ENCODE results near the gene AP5S1. TPM values are rescaled to one million over a fixed set of nuclear protein-coding genes. Genes with fewer than 3 reads are reported as not detected.

AP5S1 gene
- total and polyA plus RNA-seq, 2 of the 13 experiments (the other 11 are each of a cell fraction or from before 2014, with no cell fraction given): 7.9 to 23.2 TPM

DNA sequence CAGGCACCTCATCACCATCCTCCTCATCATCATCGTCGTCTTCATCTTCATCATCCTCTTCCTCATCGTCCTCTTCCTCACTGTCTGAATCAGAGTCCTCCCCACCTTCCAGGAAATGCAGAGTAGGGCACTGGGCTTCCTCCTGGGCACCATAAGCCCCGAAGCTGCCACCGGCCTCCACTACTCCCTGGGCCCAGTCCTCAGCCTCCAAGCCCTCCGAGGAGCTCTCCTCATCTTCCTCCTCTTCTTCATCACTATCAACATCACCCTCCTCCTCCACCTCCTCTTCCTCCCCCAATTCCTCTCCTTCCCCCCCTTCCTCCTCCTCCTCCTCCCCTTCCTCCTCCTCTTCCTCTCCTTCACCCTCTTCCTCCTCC is 35.5 kb upstream of the AP5S1 start (continued):
- peak; percentile 3 for TF ChIP-seq RBM22 (optimal IDR thresholded peaks at IDR 0.05; ENCODE audit: low read length)
- TF ChIP-seq ZBTB7A (CRISPR knock-in tag; IDR thresholded peaks at IDR 0.05): 0 out of 2 replicates have a peak, but pooled peaks have one; percentile 2
- TF ChIP-seq PCBP2 (optimal IDR thresholded peaks at IDR 0.05; ENCODE audit: low read depth, low read length, poor library complexity, severe bottlenecking): peak; percentile 98
- peak; percentile 42; the same call in 1 of the 2 replicates for TF ChIP-seq FOXA1 (IDR thresholded peaks at IDR 0.05)
- no peak for TF ChIP-seq FOXA1 (CRISPR knock-in tag; IDR thresholded peaks at IDR 0.05)
- peak; percentile 62 for TF ChIP-seq ZNF282 (IDR thresholded peaks at IDR 0.05; ENCODE audit: partially characterized antibody)
- TF ChIP-seq, protein P1, sequence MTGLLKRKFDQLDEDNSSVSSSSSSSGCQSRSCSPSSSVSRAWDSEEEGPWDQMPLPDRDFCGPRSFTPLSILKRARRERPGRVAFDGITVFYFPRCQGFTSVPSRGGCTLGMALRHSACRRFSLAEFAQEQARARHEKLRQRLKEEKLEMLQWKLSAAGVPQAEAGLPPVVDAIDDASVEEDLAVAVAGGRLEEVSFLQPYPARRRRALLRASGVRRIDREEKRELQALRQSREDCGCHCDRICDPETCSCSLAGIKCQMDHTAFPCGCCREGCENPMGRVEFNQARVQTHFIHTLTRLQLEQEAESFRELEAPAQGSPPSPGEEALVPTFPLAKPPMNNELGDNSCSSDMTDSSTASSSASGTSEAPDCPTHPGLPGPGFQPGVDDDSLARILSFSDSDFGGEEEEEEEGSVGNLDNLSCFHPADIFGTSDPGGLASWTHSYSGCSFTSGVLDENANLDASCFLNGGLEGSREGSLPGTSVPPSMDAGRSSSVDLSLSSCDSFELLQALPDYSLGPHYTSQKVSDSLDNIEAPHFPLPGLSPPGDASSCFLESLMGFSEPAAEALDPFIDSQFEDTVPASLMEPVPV (CRISPR knock-in tag; IDR thresholded peaks at IDR 0.05): no peak
- TF ChIP-seq IKZF1 (IDR thresholded peaks at IDR 0.05): 0 out of 2 replicates have a peak, but pooled peaks have one; percentile 51
- TF ChIP-seq TEAD3 (CRISPR knock-in tag; optimal IDR thresholded peaks at IDR 0.05; ENCODE audit: borderline replicate concordance): peak; percentile 0

DNA sequence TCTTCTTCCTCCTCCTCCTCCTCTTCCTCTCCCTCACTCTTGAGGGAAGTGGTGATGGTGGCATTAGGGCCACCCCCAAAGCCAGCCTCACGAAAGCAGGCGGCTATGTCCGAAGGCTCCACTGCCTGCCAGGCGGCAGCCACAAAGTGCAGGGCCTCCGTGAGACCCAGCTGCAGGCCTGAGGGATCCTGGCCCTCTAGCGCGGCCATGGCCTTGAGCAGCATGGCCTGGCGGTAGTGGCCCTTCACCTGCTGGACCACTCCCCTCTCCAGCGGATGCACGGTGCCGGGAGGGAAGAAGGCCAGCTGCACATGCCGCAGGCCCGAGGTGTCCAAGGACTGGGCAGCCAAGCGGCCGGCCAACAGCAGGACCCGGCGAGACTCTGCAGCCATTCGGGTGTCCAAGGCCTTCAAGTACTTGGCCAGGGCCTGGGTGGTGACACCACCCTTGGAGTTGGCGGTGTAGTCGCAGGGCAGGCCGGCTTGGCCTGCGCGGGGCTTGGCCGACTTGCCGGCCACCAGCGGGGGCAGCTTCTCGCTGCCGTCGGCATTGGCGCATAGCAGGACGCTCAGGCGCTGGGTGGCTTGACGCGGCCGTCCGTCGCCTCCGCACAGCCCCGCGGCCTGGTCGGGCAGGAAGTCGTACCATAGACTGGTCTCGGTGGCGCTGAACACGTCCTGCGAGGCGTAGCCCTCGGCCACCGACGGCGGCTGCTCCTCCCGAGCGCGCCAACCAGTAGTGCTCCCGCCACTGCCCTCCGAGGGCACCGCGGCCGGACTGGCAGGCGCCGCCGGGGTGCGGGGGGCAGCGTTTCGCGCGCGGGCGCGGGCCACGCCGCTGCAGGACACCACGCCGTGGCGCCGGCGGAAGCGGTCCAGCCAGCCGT is 34.9 kb upstream of the AP5S1 start:
- no peak overlapping the region for H2AFZ ChIP-seq (ENCODE audit: low read length)
- no peak for TF ChIP-seq HNRNPUL1 (IDR thresholded peaks at IDR 0.05; ENCODE audit: low read depth, low read length)
- no peak for TF ChIP-seq ARID5B (CRISPR knock-in tag; IDR thresholded peaks at IDR 0.05)
- no peak for TF ChIP-seq HNF4G (IDR thresholded peaks at IDR 0.05; ENCODE audit: borderline replicate concordance, low read depth, low read length)
- TF ChIP-seq HNF4G (CRISPR knock-in tag; IDR thresholded peaks at IDR 0.05; ENCODE audit: borderline replicate concordance, low read depth): no peak

More for the DNA sequence above, 34.9 kb upstream of the AP5S1 start:
- Histone ChIP-seq H3K79me2 (ENCODE audit: insufficient read depth, low read length) (peaks cover 9% of the 10 kb centered on the region), H3K27ac (ENCODE audit: extremely low read length, insufficient read depth, low read length) (no peak overlapping the region), H3K4me1 (ENCODE audit: insufficient read depth, low read length) (peaks cover 88% of the 10 kb centered on the region), H3K4me2 (ENCODE audit: low read depth, low read length) (peak overlapping the region; percentile 94), H3K9me3 (ENCODE audit: low read length) (no peaks in the 10 kb centered on the region), H3K36me3 (replicated peaks in 1 of 2; ENCODE audit: control insufficient read depth in 1 of 2, insufficient read depth in 2 of 2, low read length in 2 of 2) (no peaks in the 10 kb centered on the region), H3K27me3 (ENCODE audit: control insufficient read depth in 1 of 2, insufficient read depth in 2 of 2, low read length in 2 of 2) (peaks cover 0 to 18% of the 10 kb centered on the region in 2 experiments; a peak in 3 of 5 replicates), H3K4me3 (replicated peaks in 1 of 3; ENCODE audit: insufficient read depth in 1 of 3, low read depth in 2 of 3, low read length in 3 of 3) (peak overlapping the region; percentile 52 to 82 (median 82); a peak in 5 of 6 replicates), H4K20me1 (ENCODE audit: insufficient read depth, low read length) (peaks cover 5% of the 10 kb centered on the region; the same call in 1 of the 2 replicates), H3K9ac (ENCODE audit: insufficient read depth, low read depth, low read length) (peak overlapping the region; percentile 82)
- FAIRE-seq (no peak), DNase-seq (ENCODE audit: low spot score) (no peak), ATAC-seq (peak; percentile 1; the same call in 2 of the 3 replicates)
- in situ Hi-C loops (cut with HindIII; ENCODE audit: extremely low pct_ligation_motif_present, low pct_unique_long_range_greater_than_20kb): loop anchor here (5.0 kb wide), 1 partner anchor 62 kb away; the partner anchor contains the start of gene MAVS
- CTCF ChIA-PET (ENCODE audit: low intra/inter-chr PET ratio, low total read pairs): interaction anchor here (2.1 to 4.6 kb wide), 3 partner anchors 33 to 300 kb away, joined by 7 to 119 read pairs (median 49); partner anchors contain the start of gene AP5S1
- WGBS (ENCODE audit: low lambda C conversion rate): 94% methylated on average over 64 of the region's 79 CpGs
- intact Hi-C loops (cut with micrococcal nuclease; ENCODE audit: unreplicated experiment): loop anchor here (2.0 kb wide), 1 partner anchor 61 kb away; the partner anchor contains the start of gene MAVS
- POLR2A ChIA-PET: interaction anchor here (0.6 to 10.4 kb wide), 11 partner anchors 10 to 298 kb away, joined by 3 to 134 read pairs (median 5); partner anchors contain the start of genes ADISSP, AP5S1 and CDC25B
- no TSS peak for BruUV-seq (replicated peaks)

Measured in HepG2 (cell line).